ENCODE measurements around the gene WDR7.

WDR7 gene

DNA sequence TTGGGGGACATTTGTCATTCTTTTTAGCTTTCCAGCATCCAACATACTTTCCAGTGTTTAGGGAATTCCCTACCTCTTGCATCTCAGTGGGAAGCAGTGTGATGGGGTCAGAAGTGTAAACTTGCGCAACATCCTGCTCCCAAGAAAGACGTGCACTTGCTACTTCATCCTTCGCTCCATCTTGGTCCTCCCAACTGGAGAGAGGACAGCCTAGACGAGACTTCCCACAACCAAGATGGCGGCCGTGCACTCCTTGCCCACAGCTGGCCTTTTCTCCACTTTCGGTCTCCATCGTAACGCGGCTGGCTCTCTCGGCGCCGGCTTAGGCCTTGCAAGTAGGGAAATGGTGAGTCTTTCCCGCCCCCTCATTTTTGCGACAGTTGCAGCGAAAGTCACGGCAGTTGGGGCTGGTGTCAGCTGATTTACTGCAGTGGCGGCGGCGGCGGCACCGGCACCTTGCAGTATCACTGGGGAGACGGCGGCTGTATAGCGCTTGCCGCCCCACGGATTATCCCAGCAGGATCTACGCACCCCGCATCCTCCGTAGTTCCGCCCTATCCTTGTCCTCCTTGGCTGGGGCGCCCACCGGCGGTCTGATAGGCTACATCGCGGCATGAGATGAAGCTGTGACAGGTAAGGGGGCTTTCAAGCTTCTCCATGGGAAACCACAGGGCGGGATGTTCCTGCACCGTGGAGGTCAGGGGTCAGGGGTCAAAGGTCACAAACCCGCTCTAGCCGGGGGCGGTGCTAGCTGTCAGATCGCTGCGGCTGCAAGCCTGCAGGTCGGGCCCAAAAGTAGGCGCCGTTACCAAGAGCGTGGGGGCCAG lies at the start of gene WDR7:
Gene WDR7 (plus strand): TSS at position 416 of the 827 bp plus-strand sequence. CDS start 21,157 bp downstream, outside the sequence.
- peak; percentile 88 for DNase-seq (ENCODE audit: low read depth)

DNA sequence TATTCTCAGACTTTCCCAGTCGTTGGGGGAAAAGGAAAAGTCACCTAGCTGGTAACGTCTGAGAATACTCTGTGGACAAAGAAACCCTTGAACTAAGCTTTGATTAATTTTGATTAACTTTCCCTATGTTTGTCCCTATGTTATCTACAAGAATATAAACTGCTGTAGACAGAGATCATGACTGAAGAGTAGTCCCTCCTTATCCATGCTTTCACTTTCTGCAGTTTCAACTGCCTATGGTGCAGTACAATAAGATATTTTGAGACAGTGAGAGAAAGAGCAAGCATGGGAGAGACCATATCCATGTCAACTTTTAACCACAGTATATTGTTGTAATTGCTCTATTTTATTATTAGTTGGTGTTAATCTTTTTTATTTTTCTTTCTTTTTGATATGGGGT lies 44.5 kb upstream of the WDR7 start:
- no peak for DNase-seq (ENCODE audit: low read depth)

GRCh38 chr18:56615738-56616520 lies 35.2 kb upstream of the WDR7 start:
- DNase-seq (ENCODE audit: low read depth), result no peak

GRCh38 chr18:56627991-56628390 lies 23.2 kb upstream of the WDR7 start:
- DNase-seq (ENCODE audit: low read depth), result no peak

- no peak for DNase-seq (ENCODE audit: low read depth)
Observed at GRCh38 chr18:56632070-56633022, 18.8 kb upstream of the WDR7 start.

DNA sequence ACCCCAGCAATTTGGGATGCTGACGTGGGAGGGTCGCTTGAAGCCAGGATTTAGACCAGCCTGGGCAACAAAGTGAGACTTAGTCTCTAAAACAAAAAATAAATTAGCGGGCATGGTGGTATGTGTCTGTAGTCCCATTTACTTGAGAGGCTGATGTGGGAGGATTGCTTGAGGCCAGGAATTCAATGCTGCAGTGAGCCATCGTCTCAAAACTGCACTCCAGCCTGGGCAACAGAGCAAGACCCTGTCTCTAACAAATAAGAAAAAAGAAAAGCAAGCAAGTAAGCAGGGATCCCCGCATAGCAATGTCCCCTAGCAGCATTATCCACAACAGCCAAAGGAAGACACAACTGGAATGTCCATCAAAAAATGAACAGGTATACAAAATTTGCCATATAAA lies 16.2 kb upstream of the WDR7 start:
- no peak for DNase-seq (ENCODE audit: low read depth)

DNA sequence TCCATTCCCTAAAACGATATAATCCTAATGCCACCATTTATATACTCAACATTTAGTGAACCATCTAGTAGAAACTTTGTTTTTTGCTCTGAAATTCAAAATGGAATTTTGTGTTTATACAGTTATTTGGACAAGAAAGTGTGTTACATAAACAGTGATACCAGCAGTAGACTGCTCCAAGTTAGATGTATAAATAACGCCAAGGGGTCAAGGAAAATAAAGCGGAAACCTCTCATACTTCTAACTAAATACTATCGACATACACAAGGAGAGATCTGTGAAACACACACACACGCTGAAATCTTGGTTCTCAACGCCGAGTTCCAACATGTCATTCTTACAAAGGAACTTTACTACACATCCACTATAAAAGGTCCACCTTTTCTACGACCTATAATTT lies 14.0 kb upstream of the WDR7 start:
- DNase-seq (ENCODE audit: low read depth), result no peak

- no peak for DNase-seq (ENCODE audit: low read depth)
Observed at GRCh38 chr18:56637711-56638231, 13.4 kb upstream of the WDR7 start.

GRCh38 chr18:56638232-56639103 lies 12.7 kb upstream of the WDR7 start, which contains the start of gene TXNL1:
TSS of gene TXNL1 (minus strand) at chr18:56638592. CDS start at chr18:56638440, 152 bp downstream.
- DNase-seq (ENCODE audit: low read depth), result peak; percentile 98

GRCh38 chr18:56639104-56639381 lies 12.1 kb upstream of the WDR7 start:
- DNase-seq (ENCODE audit: low read depth), result no peak

- no peak for DNase-seq (ENCODE audit: low read depth)
Observed at GRCh38 chr18:56639571-56639970, 11.6 kb upstream of the WDR7 start.

- no peak for DNase-seq (ENCODE audit: low read depth)
Observed at GRCh38 chr18:56641714-56642337, 9.3 kb upstream of the WDR7 start.

- no peak for DNase-seq (ENCODE audit: low read depth)
Observed at GRCh38 chr18:56643381-56643780, 7.8 kb upstream of the WDR7 start.

GRCh38 chr18:56645415-56646016 lies 5.6 kb upstream of the WDR7 start:
- no peak for DNase-seq (ENCODE audit: low read depth)

GRCh38 chr18:56647071-56647470 lies 4.1 kb upstream of the WDR7 start:
- DNase-seq (ENCODE audit: low read depth), result no peak

DNA sequence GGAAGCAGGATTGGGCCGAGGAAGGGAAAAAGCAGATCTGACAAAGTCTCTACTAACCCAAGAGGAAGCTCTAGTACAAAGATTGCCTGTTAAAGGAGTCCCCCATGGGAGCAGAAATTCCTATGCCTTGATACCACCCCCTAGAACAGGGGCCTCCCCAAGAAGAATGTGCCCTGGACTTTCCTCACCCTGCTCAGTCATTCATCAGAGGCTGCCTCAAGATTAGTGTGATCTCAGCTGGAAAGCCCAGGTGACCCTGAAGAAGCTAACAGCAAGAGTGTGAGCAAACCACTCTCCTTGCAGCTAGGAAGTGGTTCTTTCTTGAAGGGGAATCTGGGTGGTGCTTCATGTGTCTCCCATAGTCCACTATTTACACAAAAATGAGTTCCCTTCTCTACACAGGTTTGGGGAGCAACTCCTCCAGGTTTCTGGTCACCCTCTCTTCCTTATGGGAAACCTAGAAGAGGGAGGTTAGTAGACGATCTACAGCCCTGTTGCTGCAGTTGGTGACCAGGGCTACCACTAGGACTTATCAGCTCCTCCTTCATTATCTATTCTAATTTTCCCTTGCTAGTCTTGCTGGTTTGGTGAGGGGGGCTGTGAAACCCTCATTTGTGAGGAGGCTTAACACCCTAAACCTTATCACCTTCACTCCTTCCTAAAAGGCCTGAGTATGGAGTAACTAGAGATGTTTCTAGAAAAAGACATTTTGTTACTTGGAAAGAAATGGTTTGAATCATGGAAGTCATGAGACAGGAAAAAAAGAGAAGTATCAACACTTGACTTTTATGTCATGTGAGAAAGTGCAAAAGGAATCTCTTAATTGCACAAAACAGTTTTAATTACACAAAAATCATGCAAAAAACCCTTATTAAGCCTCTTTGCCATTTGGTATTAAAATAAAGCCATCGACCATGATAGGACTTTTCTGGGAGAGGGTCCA lies 2.9 kb upstream of the WDR7 start:
- DNase-seq (ENCODE audit: low read depth), result no peak

DNA sequence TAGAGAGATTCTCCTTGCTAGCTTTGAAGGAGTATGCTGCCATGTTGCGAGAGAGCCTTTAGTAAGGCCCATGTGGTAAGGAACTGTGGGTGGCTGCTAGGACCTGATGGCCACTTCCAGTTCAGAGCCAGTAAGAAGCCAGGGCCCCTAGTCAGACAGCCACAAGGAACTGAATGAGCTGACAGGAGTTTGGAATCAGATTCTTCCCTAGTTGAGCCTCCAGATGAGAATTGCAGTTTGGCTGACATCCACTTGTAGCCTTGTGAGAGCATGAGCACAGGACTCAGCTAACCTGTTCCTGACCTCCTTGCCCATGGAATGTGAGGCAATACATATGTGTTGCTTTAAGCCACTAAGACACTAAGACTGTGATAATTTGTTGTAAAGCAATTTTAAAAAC lies 1.2 kb upstream of the WDR7 start:
- DNase-seq (ENCODE audit: low read depth), result no peak

- no peak for DNase-seq (ENCODE audit: low read depth)
Observed at GRCh38 chr18:56651771-56652092, 573 bp downstream of the WDR7 start.

GRCh38 chr18:56652802-56653201 lies 1.6 kb downstream of the WDR7 start:
- DNase-seq (ENCODE audit: low read depth), result no peak

All from activated T-helper 1 cell treated with Interleukin-2 at 50 U/mL for 16 hours (primary cell).